AG10803 (cell line): ENCODE measurements around the gene GRIN2A.

Experiments
- DNase-seq: peaks from one replicate; pipeline ENCODE4 v3.0.0; 2010; ENCODE audit warnings: low read depth
- H3K4me3 ChIP-seq: 2 replicates; pipeline ENCODE4 v1.5.1; 2011; ENCODE audit warnings: mild to moderate bottlenecking, low read length, control low read depth
- TF ChIP-seq, protein P1 (sequence below): conservative IDR thresholded peaks from 2 replicates; pipeline ENCODE4 v1.5.1; 2011; ENCODE audit warnings: mild to moderate bottlenecking, low read length, control low read depth, inconsistent platforms

Gene GRIN2A

DNA sequence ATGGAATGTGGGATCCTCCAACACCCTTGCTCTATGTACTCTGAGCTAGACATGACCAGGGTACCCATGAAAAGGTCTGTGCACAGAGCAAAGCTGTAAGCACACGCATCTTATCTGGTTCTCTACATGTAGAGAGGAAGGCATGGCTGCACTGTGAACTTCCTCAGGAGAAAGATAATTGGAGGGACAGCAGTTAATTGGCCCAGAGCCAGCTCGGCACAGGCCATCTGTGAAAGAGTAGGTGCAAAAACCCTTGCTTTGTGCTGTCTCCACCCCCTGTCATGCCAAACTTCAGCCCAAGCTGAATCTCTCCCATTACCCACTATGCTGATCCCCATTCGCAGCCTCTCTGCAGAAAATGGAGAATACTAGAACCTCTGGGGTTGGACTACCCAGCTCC lies 241.0 kb downstream of the GRIN2A start:
- no peak overlapping the region for H3K4me3 ChIP-seq
- TF ChIP-seq, protein P1, sequence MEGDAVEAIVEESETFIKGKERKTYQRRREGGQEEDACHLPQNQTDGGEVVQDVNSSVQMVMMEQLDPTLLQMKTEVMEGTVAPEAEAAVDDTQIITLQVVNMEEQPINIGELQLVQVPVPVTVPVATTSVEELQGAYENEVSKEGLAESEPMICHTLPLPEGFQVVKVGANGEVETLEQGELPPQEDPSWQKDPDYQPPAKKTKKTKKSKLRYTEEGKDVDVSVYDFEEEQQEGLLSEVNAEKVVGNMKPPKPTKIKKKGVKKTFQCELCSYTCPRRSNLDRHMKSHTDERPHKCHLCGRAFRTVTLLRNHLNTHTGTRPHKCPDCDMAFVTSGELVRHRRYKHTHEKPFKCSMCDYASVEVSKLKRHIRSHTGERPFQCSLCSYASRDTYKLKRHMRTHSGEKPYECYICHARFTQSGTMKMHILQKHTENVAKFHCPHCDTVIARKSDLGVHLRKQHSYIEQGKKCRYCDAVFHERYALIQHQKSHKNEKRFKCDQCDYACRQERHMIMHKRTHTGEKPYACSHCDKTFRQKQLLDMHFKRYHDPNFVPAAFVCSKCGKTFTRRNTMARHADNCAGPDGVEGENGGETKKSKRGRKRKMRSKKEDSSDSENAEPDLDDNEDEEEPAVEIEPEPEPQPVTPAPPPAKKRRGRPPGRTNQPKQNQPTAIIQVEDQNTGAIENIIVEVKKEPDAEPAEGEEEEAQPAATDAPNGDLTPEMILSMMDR: no peak
- no peak for DNase-seq

DNA sequence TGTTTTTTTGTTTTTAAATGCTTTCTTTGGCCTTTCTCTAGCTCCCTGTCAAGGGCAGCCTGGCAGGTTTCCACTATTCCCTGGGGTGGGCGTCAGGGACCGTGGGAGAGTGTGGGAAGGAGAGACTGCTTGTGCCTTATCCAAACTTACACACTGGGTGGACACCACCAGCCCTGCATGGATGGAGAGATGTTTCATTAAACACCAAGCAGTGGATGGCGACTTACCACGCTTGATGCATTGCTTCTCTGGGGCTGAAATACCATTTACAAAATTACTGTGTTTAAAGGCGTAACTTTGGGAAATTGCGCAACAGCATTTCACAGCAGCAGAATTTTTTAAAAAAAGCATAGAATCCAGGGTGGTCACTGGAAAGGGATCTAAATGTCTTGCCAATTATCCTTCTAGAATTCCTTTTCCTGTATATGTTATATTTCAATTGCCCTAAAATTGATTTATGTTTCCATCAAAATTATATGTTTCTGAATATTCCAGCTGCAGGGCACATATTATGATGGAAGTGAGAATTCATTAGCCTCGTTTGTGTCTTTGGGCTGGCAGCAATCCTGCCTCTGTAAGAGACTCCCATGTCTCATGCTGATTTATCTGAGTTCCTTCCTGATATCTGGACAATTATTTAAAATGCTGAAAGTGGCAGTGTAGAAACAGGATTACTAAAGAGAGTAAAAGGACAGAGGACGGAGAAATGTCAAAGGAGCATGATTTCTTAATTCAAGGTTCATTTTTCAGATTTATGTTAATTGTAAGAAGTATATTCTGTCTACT lies 247.3 kb downstream of the GRIN2A start:
- H3K4me3 ChIP-seq: no peak overlapping the region
- TF ChIP-seq, protein P1: no peak
- DNase-seq: no peak

- TF ChIP-seq, protein P1: no peak
- no peak for DNase-seq
- H3K4me3 ChIP-seq: no peak overlapping the region
Observed at GRCh38 chr16:9932919-9933653, 249.1 kb downstream of the GRIN2A start.

DNA sequence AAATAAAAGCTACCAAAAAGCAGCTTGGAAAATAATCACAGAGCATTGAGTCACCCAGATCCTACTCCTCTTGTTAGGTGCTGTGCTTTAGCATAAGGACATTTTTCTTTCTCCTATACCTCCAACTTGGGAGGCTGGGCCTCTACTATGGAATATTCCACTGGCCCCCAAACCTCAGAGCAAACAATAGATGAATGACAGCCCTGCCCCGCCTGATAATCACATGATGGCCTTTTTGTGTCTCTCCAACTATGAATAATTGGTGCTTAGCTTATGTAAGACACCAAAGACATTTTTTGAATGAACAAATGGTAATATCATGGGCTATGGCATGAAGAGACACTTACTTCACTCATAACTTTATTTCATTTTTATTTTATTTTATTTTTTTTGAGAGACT lies 250.2 kb downstream of the GRIN2A start:
- no peak for DNase-seq
- H3K4me3 ChIP-seq: no peak overlapping the region
- TF ChIP-seq, protein P1: no peak

- no peak overlapping the region for H3K4me3 ChIP-seq
- DNase-seq: no peak
- TF ChIP-seq, protein P1: no peak
Observed at GRCh38 chr16:9929836-9930235, 252.4 kb downstream of the GRIN2A start.

DNA sequence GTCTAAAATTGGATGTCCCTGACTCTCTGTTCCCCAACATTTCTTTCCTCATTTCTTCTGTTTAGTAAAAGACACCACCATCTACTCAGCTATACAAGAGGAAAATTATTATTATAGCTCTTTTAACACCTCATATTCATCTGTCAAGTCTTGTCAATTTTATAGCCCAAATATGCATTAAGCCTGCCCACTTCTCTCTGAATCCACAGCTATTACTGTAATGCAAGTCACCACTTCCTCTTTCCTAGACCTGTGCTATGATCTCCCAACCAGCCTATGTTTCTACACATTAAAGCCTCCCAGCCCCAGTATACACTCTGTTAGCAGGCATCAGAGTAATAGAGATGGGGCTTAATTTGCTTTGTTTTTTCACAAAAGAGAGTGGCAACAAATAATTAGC lies 252.9 kb downstream of the GRIN2A start:
- TF ChIP-seq, protein P1: no peak
- no peak for DNase-seq
- no peak overlapping the region for H3K4me3 ChIP-seq

- TF ChIP-seq, protein P1: no peak
- DNase-seq: no peak
- no peak overlapping the region for H3K4me3 ChIP-seq
Observed at GRCh38 chr16:9922441-9922840, 259.8 kb downstream of the GRIN2A start.
